DND-41 (cell line): Measurements from ENCODE around the gene SENP1.

Source experiments
- CTCF ChIP-seq: IDR thresholded peaks from 2 replicates; pipeline ENCODE4 v1.5.1; 2012; ENCODE audit warnings: borderline replicate concordance, low read length, moderate library complexity, mild to moderate bottlenecking; ENCODE audit not compliant: poor library complexity, severe bottlenecking; ENCODE audit errors: extremely low read depth
- EZH2 ChIP-seq: IDR thresholded peaks from 3 replicates; pipeline ENCODE4 v1.6.1; 2012; ENCODE audit warnings: borderline replicate concordance, low read depth, mild to moderate bottlenecking, moderate library complexity, low read length, inconsistent platforms; ENCODE audit not compliant: severe bottlenecking

GRCh38 chr12:48123169-48123568 lies 17.3 kb upstream of the SENP1 start:
- TF ChIP-seq CTCF (no peak), EZH2 (no peak)
